ENCODE measurements around the gene HNRNPA0. TPM values are rescaled to one million over a fixed set of nuclear protein-coding genes. Genes with fewer than 3 reads are reported as not detected.

HNRNPA0 gene
- polyA plus RNA-seq, 1 of the 3 experiments (the other 2 are of a cell fraction): 24.9 TPM

Other genes starting within 250 kb of the HNRNPA0 start
- 3.8 and 4.9 TPM in 2 replicates for gene KLHL3, start 18.3 kb downstream of the HNRNPA0 start, polyA plus RNA-seq (2012; rRNA removed)
- gene MYOT, start 113.5 kb upstream of the HNRNPA0 start, polyA plus RNA-seq (2012; rRNA removed): 0.02 and 0.06 TPM in 2 replicates
- 0.11 and 0.26 TPM in 2 replicates for gene PKD2L2, start 135.1 kb upstream of the HNRNPA0 start, polyA plus RNA-seq (2012; rRNA removed)

Data from SK-N-SH (cell line).